HG02571 (cell line): ENCODE data around the gene RGS3.
"Not testable (repeated sequence)": the region's sequence is repeated elsewhere in the genome, so short reads cannot be mapped to it uniquely, and the experiment has no call there.

Experiments used
- ATAC-seq: cut with Tn5 transposase; IDR thresholded peaks from one replicate; pipeline ENCODE4 v1.9.1; 2021; ENCODE audit warnings: mild to moderate bottlenecking, moderate library complexity; ENCODE audit not compliant: unreplicated experiment

Gene RGS3

GRCh38 chr9:113631137-113631765 lies 167.7 kb downstream of the RGS3 start:
- ATAC-seq: no peak

GRCh38 chr9:113631871-113632665 lies 168.5 kb downstream of the RGS3 start:
- no peak for ATAC-seq

GRCh38 chr9:113632776-113633590 lies 169.5 kb downstream of the RGS3 start:
- no peak for ATAC-seq

- ATAC-seq: no peak
Observed at GRCh38 chr9:113633782-113634595, 170.5 kb downstream of the RGS3 start.

- ATAC-seq: no peak
Observed at GRCh38 chr9:113634596-113635515, 171.3 kb downstream of the RGS3 start.

GRCh38 chr9:113635586-113635985 lies 172.1 kb downstream of the RGS3 start:
- no peak for ATAC-seq

DNA sequence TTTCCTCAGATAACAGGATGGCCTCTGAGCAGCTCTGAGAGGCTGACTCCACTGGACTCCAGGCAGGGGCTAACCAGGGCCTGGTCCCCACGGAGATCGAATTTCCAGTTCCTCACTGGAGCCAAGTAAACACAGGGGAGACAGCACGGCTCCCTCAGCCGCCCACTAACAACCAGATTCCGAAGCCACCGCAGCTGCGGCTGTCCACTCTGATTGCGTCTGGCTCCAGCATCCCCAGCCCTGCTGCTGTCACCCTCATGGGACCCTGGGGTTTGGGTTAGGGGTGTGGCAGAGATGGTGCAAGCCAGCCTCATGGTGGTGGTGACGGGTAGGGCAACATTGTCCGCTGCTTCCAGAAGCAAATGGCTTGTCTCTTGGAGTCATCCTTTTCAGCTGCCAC lies 172.6 kb downstream of the RGS3 start:
- no peak for ATAC-seq

GRCh38 chr9:113636693-113637092 lies 173.2 kb downstream of the RGS3 start:
- ATAC-seq: no peak

DNA sequence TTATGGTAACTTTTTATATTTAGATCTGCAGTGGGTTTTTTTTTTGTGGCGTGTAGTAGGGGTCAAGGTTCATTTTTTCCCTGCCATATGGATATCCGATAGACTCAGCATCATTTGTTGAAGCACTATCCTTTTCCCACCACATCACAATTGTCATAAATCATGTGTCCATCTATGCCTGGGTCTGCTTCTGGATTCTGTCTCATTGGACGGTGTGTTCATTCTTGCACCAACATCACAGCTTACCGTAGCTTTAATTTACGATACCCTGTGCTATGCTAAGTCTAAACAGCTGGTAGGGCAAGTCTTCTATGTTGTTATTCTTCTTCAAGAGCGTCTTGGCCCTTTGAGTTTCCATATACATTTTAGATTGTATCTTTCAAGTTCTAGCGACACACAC lies 175.0 kb downstream of the RGS3 start:
- no peak for ATAC-seq

DNA sequence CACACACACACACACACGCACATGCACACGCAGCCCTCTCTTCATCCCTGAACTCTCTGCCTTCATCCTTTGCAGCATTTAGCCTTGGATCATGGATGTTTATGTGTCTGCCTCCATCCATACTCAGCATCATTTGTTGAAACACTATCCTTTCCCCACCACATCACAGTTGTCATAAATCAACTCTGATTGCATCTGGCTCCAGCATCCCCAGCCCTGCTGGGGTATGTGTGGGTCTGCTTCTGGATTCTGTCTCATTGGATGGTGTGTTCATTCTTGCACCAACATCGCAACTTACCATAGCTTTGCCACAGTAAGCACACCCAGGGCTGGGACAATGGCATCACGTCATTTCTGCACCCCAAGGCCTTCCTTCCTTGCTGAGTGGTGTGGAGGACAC lies 175.4 kb downstream of the RGS3 start:
- no peak for ATAC-seq

- not testable (repeated sequence) for ATAC-seq
Observed at GRCh38 chr9:113639411-113639970, 176.0 kb downstream of the RGS3 start.

GRCh38 chr9:113640418-113640817 lies 176.9 kb downstream of the RGS3 start:
- ATAC-seq: no peak

GRCh38 chr9:113641100-113641885 lies 177.8 kb downstream of the RGS3 start:
- no peak for ATAC-seq

GRCh38 chr9:113644321-113644720 lies 180.8 kb downstream of the RGS3 start:
- no peak for ATAC-seq

DNA sequence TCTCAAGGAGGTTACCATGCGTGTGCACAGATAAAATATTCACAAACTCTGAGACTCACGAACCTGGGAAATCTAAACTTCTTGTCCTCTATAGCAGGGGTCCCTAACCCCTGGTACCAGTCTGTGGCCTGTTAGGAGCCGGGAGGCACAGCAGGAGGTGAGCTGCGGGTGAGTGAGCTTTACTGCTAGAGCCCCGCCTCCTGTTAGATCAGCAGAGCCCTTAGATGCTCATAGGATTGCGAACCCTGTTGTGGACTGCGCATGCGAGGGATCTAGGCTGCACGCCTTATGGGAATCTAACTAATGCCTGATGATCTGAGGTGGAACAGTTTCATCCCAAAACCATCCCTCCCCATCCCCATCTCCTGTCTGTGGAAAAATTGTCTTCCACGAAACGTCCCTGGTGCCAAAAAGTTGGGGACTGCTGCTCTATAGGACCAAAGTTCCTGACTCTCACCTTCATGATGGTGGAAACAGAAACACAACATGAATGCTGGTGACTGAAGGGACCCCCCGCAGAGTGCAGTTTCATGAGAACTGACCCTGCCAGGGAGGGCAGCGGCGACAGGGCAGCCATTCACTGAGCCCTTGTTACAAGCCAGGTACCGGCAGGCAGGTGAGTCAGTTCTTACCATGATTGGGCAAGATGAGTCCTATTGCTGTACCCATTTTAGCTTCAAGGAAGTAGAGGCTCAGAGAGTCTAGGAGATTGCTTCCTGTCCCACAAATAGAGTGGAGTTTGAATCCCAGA lies 181.9 kb downstream of the RGS3 start:
- ATAC-seq: no peak

DNA sequence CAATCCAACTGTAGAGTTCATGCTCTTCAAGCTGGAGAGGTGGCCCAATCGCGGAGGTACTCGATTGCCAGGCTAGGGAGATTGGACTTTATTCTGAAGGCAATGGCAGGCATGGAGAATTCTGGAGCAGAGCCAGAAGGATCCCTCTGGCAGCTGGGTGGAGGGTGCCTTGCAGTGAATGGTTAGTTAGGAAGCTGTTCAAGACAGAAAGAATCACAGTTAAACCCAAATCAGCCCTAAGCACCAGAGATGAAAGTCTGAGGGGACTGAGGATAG lies 182.4 kb downstream of the RGS3 start:
- no peak for ATAC-seq

GRCh38 chr9:113646491-113646890 lies 183.0 kb downstream of the RGS3 start:
- ATAC-seq: no peak
